GM21515 (cell line): ENCODE results near the gene ITPR3.

Source experiments
- ATAC-seq: cut with Tn5 transposase; IDR thresholded peaks from one replicate; pipeline ENCODE4 v1.9.1; 2021; ENCODE audit not compliant: unreplicated experiment

The ITPR3 gene

GRCh38 chr6:33695451-33695887 is 74.3 kb downstream of the ITPR3 start:
- ATAC-seq, result no peak

DNA sequence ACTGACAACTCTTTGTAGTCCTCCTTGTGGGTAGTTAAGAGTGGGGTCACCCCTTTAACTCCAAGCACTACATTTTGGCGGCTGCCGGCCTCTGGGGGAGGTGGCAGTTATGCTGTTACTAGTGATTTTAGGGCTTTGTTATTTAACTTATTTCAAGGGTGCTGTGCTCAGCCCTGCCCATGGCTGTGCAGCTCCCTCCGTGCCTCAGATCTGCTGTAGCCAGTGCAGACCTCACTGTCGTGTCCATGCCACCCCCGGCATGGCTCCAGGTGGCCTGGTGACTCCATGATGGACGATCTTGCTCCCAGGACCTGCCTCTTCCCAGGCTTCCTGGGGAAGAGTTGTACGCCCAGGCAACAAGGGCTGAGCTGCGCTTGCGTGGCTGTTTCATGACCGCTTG is 75.0 kb downstream of the ITPR3 start:
- no peak for ATAC-seq

DNA sequence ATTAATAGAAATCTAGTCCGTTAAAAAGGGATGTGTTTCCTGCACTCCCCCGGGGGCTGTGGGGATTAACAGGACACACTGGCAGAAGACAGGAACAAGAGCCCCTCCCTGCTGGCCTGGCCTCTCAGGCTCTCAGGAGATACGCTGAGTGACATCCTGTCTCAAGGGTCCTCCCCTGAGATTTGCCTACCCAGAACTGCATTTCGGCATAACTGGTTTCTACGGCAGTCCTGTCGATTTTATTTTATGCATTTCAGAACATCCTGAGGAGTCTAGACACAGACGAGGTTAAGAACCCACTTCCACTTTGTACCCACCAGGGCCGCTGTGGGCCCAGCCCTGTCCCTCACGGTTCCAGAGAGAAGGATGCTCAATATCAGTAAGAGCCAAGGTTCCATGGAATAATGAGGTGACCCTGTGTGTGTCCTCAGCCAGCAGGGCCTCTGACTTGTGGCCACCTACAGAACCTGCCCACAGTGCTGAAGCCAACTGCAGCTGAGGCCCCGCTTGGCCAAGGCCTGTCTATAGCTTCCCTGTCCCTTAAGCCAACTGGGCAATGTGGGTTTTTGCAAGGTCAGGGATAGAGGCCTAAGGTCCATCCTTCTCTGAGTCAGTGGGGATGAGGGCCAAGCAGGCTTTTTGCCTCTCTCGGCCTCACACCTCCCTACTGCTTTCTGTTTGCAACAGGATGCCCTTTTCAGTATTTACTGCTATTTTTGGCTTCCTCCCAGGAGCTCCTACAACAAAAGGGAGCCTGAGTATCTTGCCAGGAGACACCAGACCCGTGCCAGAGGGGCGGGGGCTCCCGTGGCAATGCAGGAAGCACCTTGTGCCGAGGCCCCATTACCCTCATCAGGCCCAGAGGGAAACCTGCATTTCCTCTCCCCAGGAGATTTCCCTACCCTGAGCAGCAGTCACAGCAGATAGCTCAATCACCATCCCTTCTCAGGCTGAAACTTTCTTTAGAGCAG is 75.7 kb downstream of the ITPR3 start:
- no peak for ATAC-seq

- ATAC-seq, result no peak
Measured at GRCh38 chr6:33697845-33698244, 76.7 kb downstream of the ITPR3 start.

DNA sequence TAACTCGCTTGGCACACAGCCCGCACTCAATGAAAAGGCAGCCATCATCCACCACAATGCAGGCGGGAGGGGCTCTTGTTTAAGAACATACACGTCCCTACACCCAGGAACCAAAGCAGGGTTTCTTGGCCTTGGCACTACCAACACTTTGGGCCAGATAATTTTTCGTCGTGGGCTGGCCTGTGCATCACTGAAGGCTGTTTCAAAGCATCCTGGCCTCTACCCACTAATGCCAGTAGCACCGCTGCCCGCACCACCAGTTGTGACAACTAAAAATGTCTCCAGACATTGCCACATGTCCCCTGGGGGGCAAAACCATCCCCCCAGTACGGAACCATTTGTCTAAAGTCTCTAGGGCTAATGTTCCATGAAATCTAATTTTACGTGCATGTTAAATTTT is 77.4 kb downstream of the ITPR3 start:
- ATAC-seq, result no peak

DNA sequence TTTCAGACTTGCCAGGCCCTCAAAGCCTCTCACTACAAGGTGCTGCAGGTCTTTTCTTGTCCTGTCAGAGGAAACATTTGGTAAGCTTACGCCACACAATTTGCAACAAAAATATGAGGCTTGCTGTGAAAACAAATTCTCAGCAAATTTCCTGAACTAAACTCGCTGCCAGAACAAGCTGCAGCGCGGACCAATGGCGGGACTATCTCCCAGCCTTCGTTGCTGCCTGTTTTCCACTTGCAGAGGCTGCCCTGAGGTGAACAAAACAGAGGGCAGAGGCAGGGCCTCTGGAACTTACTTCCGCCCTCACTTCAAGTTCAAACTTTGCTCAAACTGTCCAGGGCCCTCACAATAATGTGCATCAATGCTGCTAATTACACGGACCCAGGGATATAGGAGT is 78.0 kb downstream of the ITPR3 start:
- no peak for ATAC-seq

- ATAC-seq, result no peak
Measured at GRCh38 chr6:33699739-33700138, 78.6 kb downstream of the ITPR3 start.

GRCh38 chr6:33700391-33701050 is 79.4 kb downstream of the ITPR3 start:
- peak; percentile 47 for ATAC-seq

DNA sequence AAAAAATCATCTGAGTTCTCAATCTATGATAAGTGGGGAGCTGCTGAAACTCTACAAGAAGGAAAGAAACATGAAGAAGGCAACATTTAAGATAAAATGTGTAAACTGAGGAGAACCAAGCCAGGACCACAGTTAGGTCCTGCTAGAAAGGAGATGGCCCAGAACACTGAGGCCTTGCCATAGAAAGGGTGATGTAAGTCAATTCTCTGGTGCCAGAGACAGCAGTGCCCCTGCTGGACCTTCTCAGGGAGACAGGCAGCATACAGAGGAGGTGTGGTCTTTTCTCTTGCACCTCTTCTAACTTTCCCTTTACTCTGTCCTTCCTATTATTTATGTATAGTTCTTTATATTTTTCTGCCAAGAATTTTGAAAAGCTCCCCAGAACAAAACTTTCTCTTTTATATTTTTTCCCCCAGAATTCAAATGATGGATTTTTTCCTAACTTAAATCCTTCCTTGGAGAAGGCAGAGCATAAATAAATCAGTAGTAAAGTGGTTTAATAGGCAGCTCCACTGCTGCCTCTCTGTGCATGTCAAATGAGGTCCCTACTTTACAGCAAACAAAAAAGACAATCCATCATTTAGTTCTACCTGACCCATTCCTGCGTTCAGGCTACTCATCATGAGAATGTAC is 81.3 kb downstream of the ITPR3 start:
- no peak for ATAC-seq

DNA sequence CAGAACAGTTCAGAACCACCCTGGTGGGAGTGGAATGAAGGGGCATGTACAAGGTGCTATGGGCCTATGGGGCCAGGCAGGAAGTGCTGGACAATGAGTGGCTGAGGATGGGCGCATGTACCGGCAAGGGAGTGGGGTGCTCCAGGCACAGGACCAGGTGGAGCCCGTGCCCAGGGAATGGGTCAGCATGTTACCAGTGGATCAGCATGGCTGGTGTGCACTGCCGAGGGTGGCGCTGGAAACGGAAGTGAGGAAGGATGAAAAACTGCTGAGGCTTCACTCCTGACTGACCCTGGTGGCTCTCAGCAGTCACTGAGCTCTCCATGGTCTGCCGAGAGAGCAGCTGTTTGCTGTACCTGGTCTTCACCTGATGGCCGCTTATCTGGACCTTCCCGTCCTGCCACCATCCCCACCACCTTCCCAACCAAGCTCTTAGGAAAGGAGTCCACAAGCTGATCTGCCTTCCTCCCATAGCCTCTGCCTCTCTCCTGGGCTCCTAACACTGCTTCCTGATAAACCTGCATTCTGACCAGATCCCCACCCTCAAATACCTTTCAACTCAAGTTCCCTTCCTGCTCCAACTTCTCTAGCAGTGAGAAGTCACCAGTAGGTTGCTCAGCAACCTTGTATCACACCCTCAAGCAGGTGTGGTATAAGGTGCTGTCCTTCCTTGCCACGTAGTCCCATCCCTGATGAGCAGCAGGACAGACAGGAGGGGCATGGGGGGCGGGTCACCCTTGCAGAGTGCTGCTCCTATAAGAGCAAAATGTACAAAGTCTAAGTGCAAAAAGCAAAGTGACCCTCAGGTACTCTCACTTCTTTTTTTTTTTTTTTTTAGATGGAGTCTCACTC is 83.3 kb downstream of the ITPR3 start:
- no peak for ATAC-seq

DNA sequence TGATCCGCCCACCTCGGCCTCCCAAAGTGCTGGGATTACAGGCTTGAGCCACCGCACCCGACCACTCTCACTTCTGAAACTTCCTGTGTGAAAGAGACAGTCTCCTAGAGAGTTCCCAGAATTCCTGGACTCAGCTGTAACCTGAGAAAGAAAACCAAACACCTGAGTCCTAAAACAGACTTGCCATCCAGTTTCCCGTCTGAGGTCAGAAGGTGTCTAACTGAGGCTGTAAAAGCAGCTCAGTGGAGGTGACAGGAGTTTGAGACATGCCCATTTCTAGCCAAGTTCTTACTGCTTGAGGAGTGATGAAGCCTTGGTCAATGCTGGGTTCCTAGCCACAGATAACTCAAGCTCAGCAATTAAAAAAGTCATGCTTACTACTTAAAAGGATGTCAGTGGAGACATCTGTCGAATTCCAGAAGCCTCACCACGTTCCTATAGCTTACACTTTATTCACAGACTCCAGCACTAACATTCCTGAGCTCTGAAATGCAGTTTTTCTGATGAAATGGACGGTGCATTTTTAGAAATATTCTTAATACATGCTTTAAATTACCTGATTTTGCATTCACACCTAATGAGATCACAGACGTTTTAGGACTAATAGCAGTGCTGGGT is 84.3 kb downstream of the ITPR3 start:
- ATAC-seq, result no peak

DNA sequence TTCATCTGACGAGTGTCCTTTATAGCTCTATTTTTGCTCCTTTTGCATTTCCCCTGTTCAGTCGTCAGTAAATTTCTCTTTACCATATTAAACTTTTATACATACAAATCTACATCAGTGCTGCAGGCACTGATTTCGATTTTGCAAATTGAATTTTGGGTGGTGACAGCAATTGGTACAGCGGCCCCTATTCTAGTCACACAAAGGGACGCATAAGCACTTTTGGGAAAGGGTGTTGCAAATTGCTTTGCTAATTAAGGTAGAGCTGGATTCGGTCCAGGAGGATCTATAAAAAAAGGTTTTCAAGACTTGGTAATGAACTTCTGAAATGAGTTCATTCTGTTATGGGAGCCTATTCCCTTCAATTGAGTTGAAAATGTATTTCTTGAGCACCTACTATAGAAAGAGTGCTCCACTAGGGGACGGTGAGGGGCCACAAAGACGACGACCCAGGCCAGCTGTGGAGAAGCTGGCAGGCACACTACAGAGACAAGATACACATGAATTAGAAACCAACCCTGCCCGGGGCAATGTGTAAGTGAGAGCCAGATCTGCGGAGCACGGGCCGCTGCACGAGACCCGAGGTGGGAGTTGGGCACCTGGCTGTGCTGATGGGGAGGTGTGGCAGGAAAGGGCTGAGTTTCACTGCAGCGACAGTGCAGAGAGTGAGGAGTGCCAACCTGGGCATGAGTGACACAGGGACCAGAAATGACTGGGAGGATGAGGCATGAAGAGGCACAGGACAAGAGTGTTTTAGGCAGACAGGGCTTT is 85.0 kb downstream of the ITPR3 start:
- no peak for ATAC-seq

GRCh38 chr6:33707771-33708170 is 86.6 kb downstream of the ITPR3 start:
- no peak for ATAC-seq

- ATAC-seq, result no peak
Measured at GRCh38 chr6:33708516-33709204, 87.5 kb downstream of the ITPR3 start.

DNA sequence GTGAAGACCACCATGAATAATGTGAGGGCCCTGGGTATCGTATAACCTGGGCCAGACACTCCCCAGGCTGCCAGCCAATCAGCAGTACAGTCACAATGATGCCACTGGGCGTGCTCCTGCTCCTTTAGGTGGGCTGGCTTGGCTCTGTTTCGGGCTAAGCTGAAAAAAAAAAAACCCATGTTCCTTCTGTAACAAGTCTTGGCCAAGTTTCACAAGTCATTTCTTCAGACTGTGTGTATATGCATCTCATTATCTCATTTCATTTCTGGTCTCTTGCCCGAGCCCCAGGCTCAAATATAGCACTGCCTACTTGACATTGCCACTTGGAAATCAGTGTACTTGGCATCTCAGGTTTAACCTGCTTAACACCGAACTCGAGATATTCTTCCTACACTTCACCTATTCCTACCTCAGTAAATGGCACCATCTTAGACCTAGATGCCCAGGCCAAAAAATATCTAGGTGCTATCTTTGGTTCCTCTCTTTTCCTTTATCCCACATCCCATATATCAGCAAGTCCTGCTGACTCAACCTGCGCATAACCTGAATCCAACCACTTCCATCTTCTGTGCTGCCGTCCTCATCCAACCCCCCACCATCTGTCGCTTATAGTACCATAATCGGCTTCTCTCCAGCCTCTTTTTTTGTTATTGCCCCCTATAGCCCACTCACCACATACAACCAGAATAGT is 88.6 kb downstream of the ITPR3 start:
- ATAC-seq, result no peak

- ATAC-seq, result no peak
Measured at GRCh38 chr6:33710296-33711121, 89.4 kb downstream of the ITPR3 start.
